Small intestine (tissue), 7 donors: ENCODE measurements around the gene CEP104. TPM values are rescaled to one million over a fixed set of nuclear protein-coding genes. Genes with fewer than 3 reads are reported as not detected.
A peak's percentile ranks its signal among the peaks of the same experiment; 100 is the strongest.
"Not testable (repeated sequence)": the region's sequence is repeated elsewhere in the genome, so short reads cannot be mapped to it uniquely, and the experiment has no call there.

Source experiments
- DNase-seq, 2 donors: peaks; one replicate each; pipeline versions ENCODE4 v3.0.0 to v3.0.0-alpha.2; 2013
- FAIRE-seq: peaks from 2 replicates; lab custom pipeline; 2012; peaks lifted over from hg19 to GRCh38; lab: Jason Lieb, UNC
- H3K27ac ChIP-seq, 3 donors: one replicate each; pipeline ENCODE4 v1.5.1; 2013; ENCODE audit warnings: low read length in 2 of 3, mild to moderate bottlenecking in 2 of 3, control low read depth in 1 of 3, inconsistent platforms in 1 of 3, low read depth in 1 of 3, moderate library complexity in 1 of 3
- H3K27me3 ChIP-seq, 3 donors: one replicate each; pipeline ENCODE4 v1.6.1; 2013; ENCODE audit warnings: low read length in 3 of 3, inconsistent platforms in 1 of 3; ENCODE audit not compliant: control insufficient read depth in 3 of 3, insufficient read depth in 3 of 3
- H3K36me3 ChIP-seq, 3 donors: one replicate each; pipeline ENCODE4 v1.6.1; 2013; ENCODE audit warnings: low read length in 3 of 3, inconsistent platforms in 1 of 3, low read depth in 1 of 3, mild to moderate bottlenecking in 1 of 3, moderate library complexity in 1 of 3; ENCODE audit not compliant: control insufficient read depth in 3 of 3, insufficient read depth in 2 of 3
- H3K4me1 ChIP-seq, 3 donors: one replicate each; pipeline ENCODE4 v1.6.1; 2013; ENCODE audit warnings: low read length in 2 of 3, inconsistent platforms in 1 of 3, low read depth in 1 of 3, mild to moderate bottlenecking in 1 of 3, moderate library complexity in 1 of 3; ENCODE audit not compliant: control insufficient read depth in 3 of 3, insufficient read depth in 2 of 3
- H3K4me3 ChIP-seq, 3 donors: one replicate each; pipeline ENCODE4 v1.5.1; 2013; ENCODE audit warnings: low read length in 3 of 3, control low read depth in 1 of 3, inconsistent platforms in 1 of 3, low read depth in 1 of 3, mild to moderate bottlenecking in 1 of 3, moderate library complexity in 1 of 3
- H3K9me3 ChIP-seq, 2 donors: one replicate each; pipeline ENCODE4 v1.6.1; 2013; ENCODE audit warnings: low read depth in 1 of 2, low read length in 1 of 2; ENCODE audit not compliant: control insufficient read depth in 2 of 2, insufficient read depth in 1 of 2
- WGBS, 3 donors: extraction: QIAGEN DNeasy Blood & Tissue Kit; methylation state at CpG; one replicate each; pipeline ENCODE4 v1.1.7; 2013; 5-methylcytosine and 5-hydroxymethylcytosine counted together
- polyA plus RNA-seq, 4 donors: library from polyadenylated mRNA; stranded (reverse) in 3 of 4; unstranded in 1 of 4; fragments of 200-250 nt in 3 of 4; fragments of 120-200 nt in 1 of 4; gene quantifications; one replicate each; pipeline versions ENCODE4 v1.2.1 to v1.2.3, GENCODE V29; 2013
- donor health status: healthy with polysubstance abuse.
- donor health status: control.
- donor health status: control.
- donor health status: Bipolar disorder and iron deficiency.
- donor health status: healthy.

The CEP104 gene
- polyA plus RNA-seq, 4 donors, result 8.7 to 26.4 (median 10.8) TPM

GRCh38 chr1:3805038-3805437 is 52.0 kb downstream of the CEP104 start:
- no peak for DNase-seq
- WGBS, 3 donors, result 71 to 84% (median 84%) methylated on average over 11 of the region's 11 CpGs
- Histone ChIP-seq H3K36me3 (no peaks in the 10 kb centered on the region), H3K4me1 (no peaks in the 10 kb centered on the region), H3K9me3 (peaks cover 0 to 8% of the 10 kb centered on the region in 2 donors), H3K27ac (no peak overlapping the region), H3K27me3 (no peaks in the 10 kb centered on the region), H3K4me3 (no peak overlapping the region)
- no peak for FAIRE-seq

DNA sequence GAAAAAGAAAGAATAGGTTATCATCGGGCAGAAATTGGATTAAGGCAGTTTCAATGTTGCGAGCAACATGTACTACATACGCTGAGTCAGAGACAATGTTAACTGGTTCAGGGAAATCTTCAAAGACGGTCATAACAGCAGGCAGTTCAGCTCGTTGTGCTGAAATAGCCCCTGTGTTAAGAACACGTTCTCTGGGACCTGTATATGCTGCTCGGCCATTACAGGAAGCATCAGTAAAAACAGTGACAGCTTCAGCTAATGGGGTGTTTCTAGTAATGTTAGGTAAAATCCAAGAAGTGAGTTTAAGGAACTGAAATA is 52.4 kb downstream of the CEP104 start:
- H3K36me3 ChIP-seq, DNase-seq, H3K4me1 ChIP-seq, FAIRE-seq, H3K4me3 ChIP-seq, H3K27ac ChIP-seq, H3K27me3 ChIP-seq: not testable (repeated sequence)
- peaks cover 0 to 10% of the 10 kb centered on the region in 2 donors for H3K9me3 ChIP-seq
- 65 to 71% (median 71%) methylated on average over 7 of the region's 7 CpGs for WGBS, 3 donors

DNA sequence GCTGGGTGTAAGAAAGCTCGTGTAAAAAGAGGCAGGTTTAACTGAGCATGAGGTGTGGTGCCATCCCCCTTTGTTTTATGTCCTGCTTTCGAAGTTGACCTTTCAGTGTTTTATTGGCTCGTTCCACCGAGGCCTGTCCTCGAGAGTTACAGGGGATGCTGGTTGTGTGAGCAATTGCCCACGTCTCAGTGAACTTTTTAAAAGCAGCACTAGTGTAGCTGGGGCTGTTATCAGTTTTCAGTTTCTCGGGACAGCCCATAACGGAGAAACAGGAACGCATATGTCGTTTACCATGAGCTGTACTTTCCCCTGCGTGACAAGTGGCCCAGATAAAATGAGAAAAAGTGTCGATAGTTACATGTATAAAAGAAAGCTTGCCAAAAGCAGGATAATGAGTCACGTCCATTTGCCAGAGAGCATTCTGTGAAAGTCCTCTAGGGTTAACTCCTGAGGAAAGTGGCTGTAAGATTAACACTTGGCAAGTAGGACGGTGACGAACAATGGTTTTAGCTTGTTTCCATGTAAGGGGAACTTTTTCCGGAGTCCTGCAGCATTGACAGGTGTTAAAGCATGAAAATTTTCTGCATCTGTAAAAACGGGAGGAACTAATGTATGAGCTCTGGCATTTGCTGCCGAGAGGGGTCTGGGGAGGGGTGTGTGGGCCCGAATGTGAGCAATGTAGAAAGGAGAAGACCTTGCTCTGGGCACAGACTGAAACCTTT is 52.9 kb downstream of the CEP104 start:
- peaks cover 0 to 10% of the 10 kb centered on the region in 2 donors for H3K9me3 ChIP-seq
- no peaks in the 10 kb centered on the region for H3K4me1 ChIP-seq
- FAIRE-seq, result no peak
- peak in 1 of 2 donors; percentile 24 for DNase-seq
- H3K36me3 ChIP-seq, result no peaks in the 10 kb centered on the region
- no peaks in the 10 kb centered on the region for H3K27me3 ChIP-seq
- no peak overlapping the region for H3K4me3 ChIP-seq
- H3K27ac ChIP-seq, result no peak overlapping the region
- 49 to 73% (median 69%) methylated on average over 19 of the region's 19 CpGs for WGBS, 3 donors

DNA sequence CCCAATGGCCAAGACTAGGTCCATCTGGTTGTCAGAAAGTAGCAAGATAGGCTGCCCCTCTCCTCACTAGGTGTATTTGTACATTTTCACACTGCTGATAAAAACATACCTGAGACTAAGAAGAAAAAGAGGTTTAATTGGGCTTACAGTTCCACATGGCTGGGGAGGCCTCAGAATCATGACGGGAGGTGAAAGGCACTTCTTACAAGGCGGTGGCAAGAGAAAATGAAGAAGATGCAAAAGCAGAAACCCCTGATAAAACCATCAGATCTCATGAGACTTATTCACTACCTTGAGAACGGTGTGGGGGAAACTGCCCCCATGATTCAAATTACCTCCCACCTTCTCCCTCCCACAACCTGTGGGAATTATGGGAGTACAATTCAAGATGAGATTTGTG is 56.2 kb downstream of the CEP104 start:
- not testable (repeated sequence) for H3K27ac ChIP-seq, H3K36me3 ChIP-seq, H3K4me1 ChIP-seq, H3K27me3 ChIP-seq, H3K9me3 ChIP-seq, DNase-seq, FAIRE-seq, H3K4me3 ChIP-seq
- WGBS, 3 donors, result 77 to 84% (median 81%) methylated on average over 3 of the region's 3 CpGs

GRCh38 chr1:3799976-3800685 is 56.9 kb downstream of the CEP104 start:
- Histone ChIP-seq H3K4me3 (no peak overlapping the region), H3K27ac (no peak overlapping the region), H3K27me3 (no peaks in the 10 kb centered on the region), H3K36me3 (no peaks in the 10 kb centered on the region), H3K9me3 (peaks cover 0 to 6% of the 10 kb centered on the region in 2 donors), H3K4me1 (peaks cover 0 to 1% (median 0%) of the 10 kb centered on the region in 3 donors)
- DNase-seq (no peak), FAIRE-seq (no peak)
- WGBS, 3 donors, result 88 to 90% (median 90%) methylated on average over 11 of the region's 11 CpGs

DNA sequence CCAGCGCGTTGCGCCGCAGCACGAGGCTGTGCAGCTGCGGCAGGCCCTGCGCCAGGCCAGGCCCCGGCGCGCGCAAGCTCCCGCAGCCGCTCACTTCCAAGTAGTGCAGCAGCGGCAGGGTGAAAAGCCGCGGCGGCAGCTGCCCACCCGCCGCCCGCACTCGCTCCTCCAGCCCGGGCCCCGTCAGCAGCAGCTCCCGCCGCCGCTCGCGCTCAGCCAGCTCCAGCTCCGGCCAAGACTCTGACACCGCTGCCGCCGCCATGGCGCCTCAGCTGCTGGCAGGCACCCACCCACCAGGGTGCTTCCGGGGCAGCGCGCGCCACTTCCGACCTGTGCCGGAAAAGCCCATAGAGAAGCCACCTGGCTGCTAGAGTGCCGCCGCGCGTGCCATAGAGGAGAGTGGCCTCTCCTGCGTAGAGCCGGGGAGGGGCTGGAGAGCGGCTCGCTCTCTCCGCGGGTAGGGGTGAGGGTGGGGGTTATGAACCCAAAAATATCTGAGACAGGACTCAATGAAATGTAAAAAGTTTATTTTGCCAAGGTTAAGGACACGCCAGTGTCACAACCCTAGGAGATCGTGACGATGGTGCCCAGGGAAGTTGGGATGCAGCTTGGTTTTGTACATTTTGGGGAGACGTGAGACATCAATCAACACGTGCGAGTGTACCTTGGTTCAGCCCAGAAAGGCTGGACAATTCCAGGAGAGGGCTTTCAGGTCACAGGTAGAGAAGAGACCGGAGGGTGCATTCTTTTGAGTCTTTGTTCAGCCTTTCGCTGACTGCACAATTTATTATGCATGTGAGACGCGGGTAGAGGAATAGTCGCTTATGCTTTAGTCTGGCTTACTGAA is 60.6 kb downstream of the CEP104 start, which contains the start of gene LRRC47:
TSS of gene LRRC47 (minus strand) at position 284 of the 847 bp plus-strand sequence. CDS start at position 262, 22 bp downstream.
- H3K36me3 ChIP-seq, result peaks cover 0 to 3% (median 0%) of the 10 kb centered on the region in 3 donors
- peaks cover 0 to 7% (median 0%) of the 10 kb centered on the region in 3 donors for H3K4me1 ChIP-seq
- peaks cover 0 to 6% of the 10 kb centered on the region in 2 donors for H3K9me3 ChIP-seq
- no peak for FAIRE-seq
- H3K4me3 ChIP-seq, result peak within 1 kb of the TSS; percentile 67 to 94 (median 69)
- peak within 1 kb of the TSS in 2 of 3 donors; percentile 45 to 58 for H3K27ac ChIP-seq
- no peaks in the 10 kb centered on the region for H3K27me3 ChIP-seq
- whole genome bisulfite sequencing, 3 donors, result 2 to 4% (median 4%) methylated on average over 46 to 60 of the region's 60 CpGs
- DNase-seq, result peak; percentile 94 to 97

DNA sequence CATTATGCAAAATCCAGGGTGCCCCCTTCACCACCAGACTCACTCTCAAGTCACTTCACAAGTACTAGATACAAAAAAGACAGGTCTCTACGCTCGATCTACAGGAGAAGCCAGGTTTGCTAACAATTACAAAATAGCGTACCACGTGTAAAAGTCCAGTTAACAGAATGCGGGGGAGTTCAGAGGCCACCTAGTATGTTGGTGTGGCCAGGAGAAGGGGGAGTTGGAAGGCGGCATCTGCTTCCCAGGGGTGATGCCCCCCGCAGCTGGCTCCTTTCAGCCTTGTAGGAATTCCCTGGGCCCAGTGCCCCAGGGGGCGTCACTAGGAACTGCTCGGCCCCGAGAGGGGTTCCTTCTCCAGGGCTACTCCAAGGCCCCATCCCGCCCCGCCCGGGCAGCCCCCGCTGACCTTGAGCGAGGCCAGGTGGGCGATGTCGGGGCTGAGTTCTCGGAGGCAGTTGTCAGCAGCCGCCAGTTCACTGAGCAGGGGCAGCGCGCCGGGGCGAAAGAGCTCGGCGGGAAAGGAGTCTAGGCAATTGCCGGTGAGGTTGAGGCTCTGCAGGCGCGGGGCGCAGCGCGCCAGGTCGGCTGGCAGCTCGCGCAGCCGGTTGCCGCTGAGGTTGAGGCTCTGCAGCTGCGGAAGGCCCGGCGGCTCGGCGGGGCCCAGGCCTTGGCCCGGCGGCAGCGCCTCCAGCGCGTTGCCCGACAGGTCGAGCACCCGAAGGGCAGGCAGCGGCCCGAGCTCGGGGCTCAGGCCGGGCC is 61.4 kb downstream of the CEP104 start:
- 1 to 4% (median 2%) methylated on average over 43 to 53 of the region's 53 CpGs for WGBS, 3 donors
- Histone ChIP-seq H3K27me3 (no peaks in the 10 kb centered on the region), H3K4me3 (peak overlapping the region; percentile 67 to 94 (median 69)), H3K4me1 (peaks cover 0 to 7% (median 0%) of the 10 kb centered on the region in 3 donors), H3K36me3 (peaks cover 0 to 9% (median 0%) of the 10 kb centered on the region in 3 donors), H3K9me3 (peaks cover 0 to 3% of the 10 kb centered on the region in 2 donors), H3K27ac (peak overlapping the region in 1 of 3 donors; percentile 58)
- DNase-seq (peak in 1 of 2 donors; percentile 22), FAIRE-seq (no peak)
